Upper lobe of left lung (tissue), 4 donors: ENCODE data around the gene EDA.

Experiments used
- EP300 ChIP-seq, 4 donors: sonication (generic); formaldehyde crosslinking; IDR thresholded peaks; one replicate each; pipeline ENCODE4 v1.5.1; 2017; ENCODE audit warnings: antibody characterized with exemption in 4 of 4, control low read depth in 2 of 4
- POLR2A ChIP-seq, 4 donors: fragments of 450-650 bp; IDR thresholded peaks; one replicate each; pipeline ENCODE4 v1.5.1; 2016 to 2017; ENCODE audit warnings: antibody characterized with exemption in 4 of 4, mild to moderate bottlenecking in 2 of 4
- POLR2AphosphoS5 ChIP-seq, 2 donors: sonication (generic); formaldehyde crosslinking; IDR thresholded peaks; one replicate each; pipeline ENCODE4 v1.5.1; 2017; ENCODE audit warnings: antibody characterized with exemption in 2 of 2
- TF ChIP-seq, protein P1 (sequence below), 6 experiments: fragments of 450-650 bp in 4 of 6; fragments of 200-600 bp in 2 of 6; sonication (generic) in 2 of 6; IDR thresholded peaks; one replicate each; pipeline ENCODE4 v1.5.1; 2016 to 2019; ENCODE audit warnings: antibody characterized with exemption in 6 of 6

DNA sequence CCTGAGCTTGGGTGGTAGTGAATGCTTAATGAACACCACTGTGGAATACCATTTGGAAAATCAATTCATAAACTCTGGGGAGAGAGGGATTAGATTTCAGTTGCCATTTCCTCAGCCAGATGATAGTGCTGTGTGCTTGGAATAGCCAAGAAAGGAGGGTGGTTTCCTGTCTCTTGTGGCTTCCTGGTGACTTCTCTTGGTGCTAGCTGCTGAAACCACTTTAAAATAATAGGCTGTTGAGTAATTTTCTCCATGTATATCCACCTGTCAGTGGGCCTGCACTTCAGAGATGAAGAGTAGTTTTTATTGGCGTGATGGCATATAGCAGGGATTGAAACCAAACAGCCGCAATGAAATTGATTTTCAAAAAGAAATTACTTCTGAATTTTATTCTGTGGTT lies 11.8 kb downstream of the EDA start:
- TF ChIP-seq EP300 (IDR thresholded peaks at IDR 0.05) (no peak), POLR2AphosphoS5 (IDR thresholded peaks at IDR 0.05) (no peak), POLR2A (IDR thresholded peaks at IDR 0.05) (no peak)
- TF ChIP-seq, protein P1, sequence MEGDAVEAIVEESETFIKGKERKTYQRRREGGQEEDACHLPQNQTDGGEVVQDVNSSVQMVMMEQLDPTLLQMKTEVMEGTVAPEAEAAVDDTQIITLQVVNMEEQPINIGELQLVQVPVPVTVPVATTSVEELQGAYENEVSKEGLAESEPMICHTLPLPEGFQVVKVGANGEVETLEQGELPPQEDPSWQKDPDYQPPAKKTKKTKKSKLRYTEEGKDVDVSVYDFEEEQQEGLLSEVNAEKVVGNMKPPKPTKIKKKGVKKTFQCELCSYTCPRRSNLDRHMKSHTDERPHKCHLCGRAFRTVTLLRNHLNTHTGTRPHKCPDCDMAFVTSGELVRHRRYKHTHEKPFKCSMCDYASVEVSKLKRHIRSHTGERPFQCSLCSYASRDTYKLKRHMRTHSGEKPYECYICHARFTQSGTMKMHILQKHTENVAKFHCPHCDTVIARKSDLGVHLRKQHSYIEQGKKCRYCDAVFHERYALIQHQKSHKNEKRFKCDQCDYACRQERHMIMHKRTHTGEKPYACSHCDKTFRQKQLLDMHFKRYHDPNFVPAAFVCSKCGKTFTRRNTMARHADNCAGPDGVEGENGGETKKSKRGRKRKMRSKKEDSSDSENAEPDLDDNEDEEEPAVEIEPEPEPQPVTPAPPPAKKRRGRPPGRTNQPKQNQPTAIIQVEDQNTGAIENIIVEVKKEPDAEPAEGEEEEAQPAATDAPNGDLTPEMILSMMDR (IDR thresholded peaks at IDR 0.05) = no peak
